GM12878 (cell line): ENCODE results near the gene UEVLD. TPM values are rescaled to one million over a fixed set of nuclear protein-coding genes. Genes with fewer than 3 reads are reported as not detected.

Experiments used
- ATAC-seq: fragments of 200-7000 bp; cut with Tn5 transposase; 3 replicates; pipeline ENCODE4 v1.9.1; 2020; ENCODE audit warnings: mild to moderate bottlenecking, moderate library complexity
- BruUV-seq: library from RNA; stranded (reverse); fragments of 400-500 nt; replicated peaks from 2 replicates; lab custom pipeline; 2021; lab: Mats Ljungman, UMichigan
- CTCF ChIA-PET: fragments of 300-600 bp; sonication (Branson Sonifier 250); formaldehyde crosslinking; extraction: SDS; loops from one replicate; lab custom pipeline; 2021; ENCODE audit warnings: inconsistent platforms; lab: Yijun Ruan, JAX
- POLR2A ChIA-PET: fragments of 350-600 bp; formaldehyde crosslinking; extraction: SDS; loops from one replicate; lab custom pipeline; 2021; ENCODE audit warnings: inconsistent platforms; lab: Charles Lee
- RAD21 ChIA-PET: fragments of 300-600 bp; sonication (Branson Sonifier 250); formaldehyde crosslinking; loops from one replicate; lab custom pipeline; 2023; ENCODE audit warnings: antibody characterized with exemption; ENCODE audit not compliant: unreplicated experiment; lab: Charles Lee
- SMC1A ChIA-PET: fragments of 300-600 bp; sonication (Branson Sonifier 250); formaldehyde crosslinking; loops from one replicate; lab custom pipeline; 2023; ENCODE audit not compliant: unreplicated experiment, uncharacterized antibody; lab: Charles Lee
- DNase-seq: peaks from one replicate; pipeline ENCODE4 v3.0.0-alpha.2; 2011; ENCODE audit warnings: low read depth, low spot score
- FAIRE-seq: peaks from 3 replicates; lab custom pipeline; 2011; peaks lifted over from hg19 to GRCh38; lab: Jason Lieb, UNC
- H2AFZ ChIP-seq: 2 replicates; pipeline ENCODE4 v1.6.0; 2011; ENCODE audit warnings: low read depth, low read length, control low read depth; ENCODE audit not compliant: control insufficient read depth
- H3K27ac ChIP-seq: 2 replicates; pipeline ENCODE4 v1.5.1; 2011; ENCODE audit warnings: control low read depth; ENCODE audit not compliant: control insufficient read depth, insufficient read depth
- H3K27me3 ChIP-seq, 2 experiments: replicated peaks in 1 of 2; 2 replicates each; pipeline versions ENCODE4 v1.6.0 to v1.6.1; 2011; ENCODE audit warnings: low read length in 1 of 2; ENCODE audit not compliant: control insufficient read depth in 2 of 2, insufficient read depth in 2 of 2
- H3K36me3 ChIP-seq, 2 experiments: 2 replicates each; pipeline ENCODE4 v1.5.1; 2011; ENCODE audit warnings: low read length in 1 of 2; ENCODE audit not compliant: control insufficient read depth in 2 of 2, insufficient read depth in 2 of 2
- H3K4me1 ChIP-seq: 2 replicates; pipeline ENCODE4 v1.6.1; 2011; ENCODE audit warnings: mild to moderate bottlenecking, low read length, moderate library complexity, mixed read lengths; ENCODE audit not compliant: control insufficient read depth, insufficient read depth
- H3K4me2 ChIP-seq: 2 replicates; pipeline ENCODE4 v1.6.0; 2011; ENCODE audit warnings: control low read depth; ENCODE audit not compliant: control insufficient read depth, insufficient read depth
- H3K4me3 ChIP-seq: fragments of 200-600 bp; sonication (generic); 2 replicates; pipeline ENCODE4 v1.5.1; 2016
- H3K79me2 ChIP-seq: 2 replicates; pipeline ENCODE4 v1.6.0; 2011; ENCODE audit warnings: low read length; ENCODE audit not compliant: control insufficient read depth, insufficient read depth
- H3K9ac ChIP-seq: 2 replicates; pipeline ENCODE4 v1.8.0; 2011; ENCODE audit warnings: low read length, control low read depth, mixed read lengths; ENCODE audit not compliant: control insufficient read depth, insufficient read depth
- H3K9me3 ChIP-seq: replicated peaks from 3 replicates; pipeline ENCODE4 v1.5.1; 2011; ENCODE audit warnings: mild to moderate bottlenecking, low read length; ENCODE audit not compliant: control insufficient read depth, insufficient read depth
- H4K20me1 ChIP-seq: 2 replicates; pipeline ENCODE4 v1.6.0; 2011; ENCODE audit not compliant: control insufficient read depth, insufficient read depth
- BCL11A ChIP-seq: IDR thresholded peaks from 2 replicates; pipeline ENCODE4 v1.6.1; 2011; ENCODE audit warnings: low read depth, low read length
- BRCA1 ChIP-seq: IDR thresholded peaks from 2 replicates; pipeline ENCODE4 v1.6.1; 2011; ENCODE audit warnings: low read depth, low read length, improper control_type of control experiment
- CHD1 ChIP-seq: IDR thresholded peaks from 2 replicates; pipeline ENCODE4 v1.6.1; 2012; ENCODE audit warnings: low read depth, low read length, improper control_type of control experiment
- EGR1 ChIP-seq, 2 experiments: IDR thresholded peaks; 1 replicate in 1 of 2; 2 replicates in 1 of 2; pipeline ENCODE4 v1.6.1; 2011 to 2012; ENCODE audit warnings: low read depth in 2 of 2, low read length in 2 of 2, borderline replicate concordance in 1 of 2, mild to moderate bottlenecking in 1 of 2, moderate library complexity in 1 of 2
- EP300 ChIP-seq, 2 experiments: fragments of 150-350 bp in 1 of 2; IDR thresholded peaks; 2 replicates each; pipeline ENCODE4 v1.6.1; 2011 to 2012; ENCODE audit warnings: low read depth in 2 of 2, low read length in 2 of 2, borderline replicate concordance in 1 of 2, improper control_type of control experiment in 1 of 2, inconsistent platforms in 1 of 2; ENCODE audit not compliant: control insufficient read depth in 1 of 2
- GATAD2B ChIP-seq: fragments of 450-650 bp; conservative IDR thresholded peaks from 2 replicates; pipeline ENCODE4 v1.6.1; 2017; ENCODE audit warnings: low read depth, mild to moderate bottlenecking, moderate library complexity
- MEF2A ChIP-seq: IDR thresholded peaks from 2 replicates; pipeline ENCODE4 v1.6.1; 2011; ENCODE audit warnings: low read depth, mild to moderate bottlenecking, low read length, moderate library complexity; ENCODE audit not compliant: insufficient read depth
- PAX5 ChIP-seq: IDR thresholded peaks from 2 replicates; pipeline ENCODE4 v1.6.1; 2011; ENCODE audit warnings: low read depth, low read length, borderline replicate concordance
- STAT3 ChIP-seq: IDR thresholded peaks from 2 replicates; pipeline ENCODE4 v1.6.1; 2011; ENCODE audit warnings: low read depth, low read length, improper control_type of control experiment
- WRNIP1 ChIP-seq: IDR thresholded peaks from 2 replicates; pipeline ENCODE4 v1.6.1; 2011; ENCODE audit warnings: low read depth, low read length, improper control_type of control experiment, borderline replicate concordance
- ZNF622 ChIP-seq: fragments of 450-650 bp; IDR thresholded peaks from 2 replicates; pipeline ENCODE4 v1.6.1; 2017; ENCODE audit warnings: mild to moderate bottlenecking, inconsistent platforms
- WGBS: methylation state at CpG from one replicate; pipeline ENCODE4 v1.1.6; 2016; ENCODE audit warnings: low lambda C conversion rate; ENCODE audit not compliant: insufficient replicate concordance, insufficient coverage; ENCODE audit errors: missing lambda C conversion rate; 5-methylcytosine and 5-hydroxymethylcytosine counted together
- in situ Hi-C: fragments of 300-500 bp; cut with MboI; formaldehyde crosslinking; loops from 9 replicates; pipeline ENCODE4 v1.14.3; 2018; ENCODE audit warnings: mixed read lengths
- intact Hi-C: fragments of 100-400 bp; cut with micrococcal nuclease; formaldehyde crosslinking; loops from one replicate; pipeline ENCODE4 v1.14.2; 2022; ENCODE audit not compliant: unreplicated experiment
- polyA plus RNA-seq, 11 experiments: library from polyadenylated mRNA; depleted of rRNA in 4 of 11; unstranded in 6 of 11; stranded (reverse) in 5 of 11; fragments of >200 nt; fragmentation: Nextera tagmentation in 4 of 11; fragmentation: Illumina TruSeq in 1 of 11; extraction: Ambion mirVana in 4 of 11; extraction: Trizol in 1 of 11; gene quantifications; 1 replicate in 1 of 11; 2 replicates in 10 of 11; pipeline versions ENCODE4 v1.2.1 to v1.2.3, GENCODE V29; 2011 to 2016; ENCODE audit warnings: inconsistent platforms in 2 of 11, missing spikeins in 2 of 11, low read depth in 1 of 11
- total RNA-seq, 4 experiments: library from RNA; depleted of rRNA in 3 of 4; stranded (reverse); fragments of >200 nt in 3 of 4; fragmentation: Illumina TruSeq in 1 of 4; extraction: Trizol in 1 of 4; gene quantifications; 2 replicates each; pipeline versions ENCODE4 v1.2.1 to v1.2.3, GENCODE V29; 2013 to 2021
- TF ChIP-seq, protein P1 (sequence below): fragments of 150-350 bp; IDR thresholded peaks from 2 replicates; pipeline ENCODE4 v1.6.1; 2016; ENCODE audit warnings: low read depth, low read length
- TF ChIP-seq, protein P2 (sequence below): fragments of 450-650 bp; IDR thresholded peaks from 2 replicates; pipeline ENCODE4 v1.6.1; 2017; ENCODE audit warnings: mild to moderate bottlenecking, moderate library complexity

UEVLD gene
- total and polyA plus RNA-seq, 10 of the 15 experiments (the other 5 are each of a cell fraction or from before 2014, with no cell fraction given), result 6.5 to 16.3 (median 13.4) TPM

DNA sequence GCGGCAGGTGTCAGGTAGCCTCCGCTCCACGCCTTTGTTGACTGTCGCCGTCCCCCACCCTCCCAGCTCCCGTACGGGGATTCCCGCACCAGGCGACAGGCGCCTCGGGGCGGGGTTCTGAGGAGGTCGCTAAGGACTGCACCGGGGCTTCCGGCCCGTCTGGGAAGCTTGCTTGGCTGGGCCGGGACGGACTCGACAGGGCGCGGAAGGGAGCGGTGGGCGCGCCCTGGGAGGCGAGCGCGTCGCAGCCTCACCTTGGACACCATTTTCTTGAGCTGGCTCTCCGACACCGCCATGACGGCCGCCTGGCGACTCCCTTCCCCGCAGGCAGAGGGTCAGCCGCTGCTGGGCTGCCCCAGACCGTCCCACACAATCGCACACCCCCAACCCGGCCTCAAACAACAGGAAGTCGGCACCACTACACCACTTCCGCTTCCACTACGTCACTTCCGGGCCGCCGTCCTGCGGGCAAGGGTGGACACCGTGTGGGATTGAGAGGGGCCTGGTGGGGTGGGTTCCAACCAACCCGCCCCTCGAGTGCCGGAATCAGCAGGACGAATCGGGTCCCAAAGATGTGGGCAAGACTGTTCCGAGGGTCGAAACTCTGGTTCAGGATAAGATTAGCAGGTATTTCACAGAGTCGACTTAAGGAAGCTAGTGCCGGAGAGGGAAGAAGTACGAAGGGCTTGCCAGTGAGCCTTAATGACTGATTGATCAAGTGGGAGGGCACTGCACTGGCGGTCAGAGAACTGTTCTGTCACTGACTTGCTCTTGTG is 61.8 kb downstream of the UEVLD start, which contains the start of gene TSG101:
TSS of gene TSG101 (minus strand) at position 422 of the 776 bp plus-strand sequence. CDS start at position 296, 126 bp downstream.
- Histone ChIP-seq H3K4me2 (peak within 1 kb of the TSS; percentile 68), H3K4me3 (peak within 1 kb of the TSS; percentile 95), H3K9me3 (no peaks in the 10 kb centered on the region), H3K9ac (peak within 1 kb of the TSS; percentile 82), H3K27ac (peak within 1 kb of the TSS; percentile 91), H3K36me3 (peaks cover 0 to 3% of the 10 kb centered on the region in 2 experiments; a peak in 1 of 4 replicates), H3K79me2 (peaks cover 43% of the 10 kb centered on the region), H3K4me1 (no peaks in the 10 kb centered on the region; the same call in 1 of the 2 replicates), H2AFZ (peak within 1 kb of the TSS; percentile 91), H4K20me1 (no peaks in the 10 kb centered on the region), H3K27me3 (no peaks in the 10 kb centered on the region)
- 1% methylated on average over 57 of the region's 57 CpGs for WGBS
- peak; percentile 91 for ATAC-seq
- no TSS peak for BruUV-seq
- CTCF ChIA-PET, result interaction anchor here (0.7 to 5.6 kb wide), 16 partner anchors 9 to 411 kb away, joined by 3 to 30 read pairs (median 3); no protein-coding TSS in a partner anchor
- peak; percentile 38 for FAIRE-seq
- RAD21 ChIA-PET, result interaction anchor here (0.6 to 2.0 kb wide), 11 partner anchors 18 to 282 kb away, joined by 3 to 7 read pairs (median 3); partner anchors contain the start of genes GTF2H1 and HPS5
- SMC1A ChIA-PET, result interaction anchor here (0.6 to 2.3 kb wide), 13 partner anchors 9 to 624 kb away, joined by 3 to 14 read pairs (median 3); no protein-coding TSS in a partner anchor
- POLR2A ChIA-PET, result interaction anchor here (0.5 to 2.2 kb wide), 18 partner anchors 13 to 1652 kb away, joined by 3 to 13 read pairs (median 4); partner anchors contain the start of genes HPS5, LDHA, SPTY2D1 and UEVLD
- DNase-seq, result peak; percentile 69
- intact Hi-C loops (loop anchor here (5.0 to 10.0 kb wide), 6 partner anchors 106 to 409 kb away; partner anchors contain the start of genes GTF2H1, HPS5, LDHA and SAA2), in situ Hi-C loops (no loop called here)
- TF ChIP-seq STAT3, result no peak
- peak; percentile 31; the same call in 1 of the 2 replicates for TF ChIP-seq BCL11A
- peak; percentile 54; the same call in 1 of the 2 replicates for TF ChIP-seq PAX5
- TF ChIP-seq ZNF622, result no peak
- no peak for TF ChIP-seq BRCA1
- TF ChIP-seq WRNIP1, result no peak
- TF ChIP-seq EGR1 (IDR thresholded peaks at IDR 0.05; ENCODE audit: borderline replicate concordance in 1 of 2, low read depth in 2 of 2, low read length in 2 of 2), result peak in 1 of 2 experiments; percentile 79; a peak in 2 of 3 replicates
- peak; percentile 90 for TF ChIP-seq GATAD2B
- 0 out of 2 replicates have a peak, but pooled peaks have one; percentile 59 for TF ChIP-seq MEF2A
- TF ChIP-seq, protein P1, sequence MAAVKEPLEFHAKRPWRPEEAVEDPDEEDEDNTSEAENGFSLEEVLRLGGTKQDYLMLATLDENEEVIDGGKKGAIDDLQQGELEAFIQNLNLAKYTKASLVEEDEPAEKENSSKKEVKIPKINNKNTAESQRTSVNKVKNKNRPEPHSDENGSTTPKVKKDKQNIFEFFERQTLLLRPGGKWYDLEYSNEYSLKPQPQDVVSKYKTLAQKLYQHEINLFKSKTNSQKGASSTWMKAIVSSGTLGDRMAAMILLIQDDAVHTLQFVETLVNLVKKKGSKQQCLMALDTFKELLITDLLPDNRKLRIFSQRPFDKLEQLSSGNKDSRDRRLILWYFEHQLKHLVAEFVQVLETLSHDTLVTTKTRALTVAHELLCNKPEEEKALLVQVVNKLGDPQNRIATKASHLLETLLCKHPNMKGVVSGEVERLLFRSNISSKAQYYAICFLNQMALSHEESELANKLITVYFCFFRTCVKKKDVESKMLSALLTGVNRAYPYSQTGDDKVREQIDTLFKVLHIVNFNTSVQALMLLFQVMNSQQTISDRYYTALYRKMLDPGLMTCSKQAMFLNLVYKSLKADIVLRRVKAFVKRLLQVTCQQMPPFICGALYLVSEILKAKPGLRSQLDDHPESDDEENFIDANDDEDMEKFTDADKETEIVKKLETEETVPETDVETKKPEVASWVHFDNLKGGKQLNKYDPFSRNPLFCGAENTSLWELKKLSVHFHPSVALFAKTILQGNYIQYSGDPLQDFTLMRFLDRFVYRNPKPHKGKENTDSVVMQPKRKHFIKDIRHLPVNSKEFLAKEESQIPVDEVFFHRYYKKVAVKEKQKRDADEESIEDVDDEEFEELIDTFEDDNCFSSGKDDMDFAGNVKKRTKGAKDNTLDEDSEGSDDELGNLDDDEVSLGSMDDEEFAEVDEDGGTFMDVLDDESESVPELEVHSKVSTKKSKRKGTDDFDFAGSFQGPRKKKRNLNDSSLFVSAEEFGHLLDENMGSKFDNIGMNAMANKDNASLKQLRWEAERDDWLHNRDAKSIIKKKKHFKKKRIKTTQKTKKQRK, result no peak
- TF ChIP-seq, protein P2, sequence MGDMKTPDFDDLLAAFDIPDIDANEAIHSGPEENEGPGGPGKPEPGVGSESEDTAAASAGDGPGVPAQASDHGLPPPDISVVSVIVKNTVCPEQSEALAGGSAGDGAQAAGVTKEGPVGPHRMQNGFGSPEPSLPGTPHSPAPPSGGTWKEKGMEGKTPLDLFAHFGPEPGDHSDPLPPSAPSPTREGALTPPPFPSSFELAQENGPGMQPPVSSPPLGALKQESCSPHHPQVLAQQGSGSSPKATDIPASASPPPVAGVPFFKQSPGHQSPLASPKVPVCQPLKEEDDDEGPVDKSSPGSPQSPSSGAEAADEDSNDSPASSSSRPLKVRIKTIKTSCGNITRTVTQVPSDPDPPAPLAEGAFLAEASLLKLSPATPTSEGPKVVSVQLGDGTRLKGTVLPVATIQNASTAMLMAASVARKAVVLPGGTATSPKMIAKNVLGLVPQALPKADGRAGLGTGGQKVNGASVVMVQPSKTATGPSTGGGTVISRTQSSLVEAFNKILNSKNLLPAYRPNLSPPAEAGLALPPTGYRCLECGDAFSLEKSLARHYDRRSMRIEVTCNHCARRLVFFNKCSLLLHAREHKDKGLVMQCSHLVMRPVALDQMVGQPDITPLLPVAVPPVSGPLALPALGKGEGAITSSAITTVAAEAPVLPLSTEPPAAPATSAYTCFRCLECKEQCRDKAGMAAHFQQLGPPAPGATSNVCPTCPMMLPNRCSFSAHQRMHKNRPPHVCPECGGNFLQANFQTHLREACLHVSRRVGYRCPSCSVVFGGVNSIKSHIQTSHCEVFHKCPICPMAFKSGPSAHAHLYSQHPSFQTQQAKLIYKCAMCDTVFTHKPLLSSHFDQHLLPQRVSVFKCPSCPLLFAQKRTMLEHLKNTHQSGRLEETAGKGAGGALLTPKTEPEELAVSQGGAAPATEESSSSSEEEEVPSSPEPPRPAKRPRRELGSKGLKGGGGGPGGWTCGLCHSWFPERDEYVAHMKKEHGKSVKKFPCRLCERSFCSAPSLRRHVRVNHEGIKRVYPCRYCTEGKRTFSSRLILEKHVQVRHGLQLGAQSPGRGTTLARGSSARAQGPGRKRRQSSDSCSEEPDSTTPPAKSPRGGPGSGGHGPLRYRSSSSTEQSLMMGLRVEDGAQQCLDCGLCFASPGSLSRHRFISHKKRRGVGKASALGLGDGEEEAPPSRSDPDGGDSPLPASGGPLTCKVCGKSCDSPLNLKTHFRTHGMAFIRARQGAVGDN, result peak; percentile 76; the same call in 1 of the 2 replicates
- TF ChIP-seq CHD1, result peak; percentile 70; the same call in 1 of the 2 replicates
- peak in 1 of 2 experiments; percentile 15; a peak in 1 of 4 replicates for TF ChIP-seq EP300 (IDR thresholded peaks at IDR 0.05; ENCODE audit: borderline replicate concordance in 1 of 2, control insufficient read depth in 1 of 2, low read depth in 2 of 2, low read length in 2 of 2)
